ENCODE data around the gene TREX2. TPM values are rescaled to one million over a fixed set of nuclear protein-coding genes. Genes with fewer than 3 reads are reported as not detected.

Gene TREX2
- total and polyA plus RNA-seq, 8 donors: 0.55 to 1.4 (median 0.92) TPM

GRCh38 chrX:153450114-153450948 is 4.5 kb upstream of the TREX2 start:
- Histone ChIP-seq H3K27me3 (no peaks in the 10 kb centered on the region), H3K36me3 (peaks cover 0 to 48% of the 10 kb centered on the region in 2 donors), H3K27ac (no peak overlapping the region), H3K4me1 (no peaks in the 10 kb centered on the region), H3K9me3 (no peaks in the 10 kb centered on the region), H3K4me3 (no peak overlapping the region)
- no peak for TF ChIP-seq CTCF (IDR thresholded peaks at IDR 0.05)
- DNase-seq: peak in 1 of 4 donors; percentile 32
- no peak for ATAC-seq
- intact Hi-C loops (cut with DNase I): no loop called here

- Histone ChIP-seq H3K9me3 (no peaks in the 10 kb centered on the region), H3K4me3 (no peak overlapping the region), H3K36me3 (peaks cover 0 to 40% of the 10 kb centered on the region in 2 donors), H3K27me3 (no peaks in the 10 kb centered on the region), H3K4me1 (no peaks in the 10 kb centered on the region), H3K27ac (no peak overlapping the region)
- no peak for TF ChIP-seq CTCF (IDR thresholded peaks at IDR 0.05)
- ATAC-seq (no peak), DNase-seq (peak in 1 of 4 donors; percentile 27)
- intact Hi-C loops (cut with DNase I): no loop called here
Measured at GRCh38 chrX:153449368-153450113, 3.7 kb upstream of the TREX2 start.

- no peaks in the 10 kb centered on the region for H3K9me3 ChIP-seq
- TF ChIP-seq CTCF (IDR thresholded peaks at IDR 0.05): no peak
- H3K4me3 ChIP-seq: no peak overlapping the region
- ATAC-seq (no peak), DNase-seq (no peak)
- H3K27me3 ChIP-seq: no peaks in the 10 kb centered on the region
- no peak overlapping the region for H3K27ac ChIP-seq
- H3K36me3 ChIP-seq: peaks cover 0 to 32% of the 10 kb centered on the region in 2 donors
- no peaks in the 10 kb centered on the region for H3K4me1 ChIP-seq
- intact Hi-C loops (cut with DNase I): no loop called here
Measured at GRCh38 chrX:153448556-153449367, 2.9 kb upstream of the TREX2 start.

GRCh38 chrX:153447581-153447960 is 1.7 kb upstream of the TREX2 start:
- H3K36me3 ChIP-seq: peaks cover 0 to 31% of the 10 kb centered on the region in 2 donors
- H3K9me3 ChIP-seq: no peaks in the 10 kb centered on the region
- H3K27ac ChIP-seq: no peak overlapping the region
- no peak overlapping the region for H3K4me3 ChIP-seq
- DNase-seq: no peak
- intact Hi-C loops (cut with DNase I): no loop called here
- ATAC-seq: no peak
- TF ChIP-seq CTCF (IDR thresholded peaks at IDR 0.05): no peak
- no peaks in the 10 kb centered on the region for H3K4me1 ChIP-seq
- H3K27me3 ChIP-seq: no peaks in the 10 kb centered on the region

Measured in left lung (tissue), 10 donors.